T-helper 1 cell treated with Interleukin-12 subunit alpha and Interleukin-12 subunit beta and Interleukin-4 antibody, amounts not matched to agents 30 μg/mL and 1 μg/mL, for 36 hours (primary cell): Measurements from ENCODE around the gene KCTD19.

ENCODE experiments used
- H3K27ac Mint-ChIP-seq: one replicate; pipeline ENCODE4 v1.8.0; 2021; ENCODE audit warnings: mild to moderate bottlenecking, mixed read lengths
- H3K27me3 Mint-ChIP-seq: one replicate; pipeline ENCODE4 v1.8.0; 2021; ENCODE audit warnings: low read depth, mixed read lengths
- H3K36me3 Mint-ChIP-seq: one replicate; pipeline ENCODE4 v1.8.0; 2021; ENCODE audit warnings: low read depth, mixed read lengths
- H3K4me1 Mint-ChIP-seq: one replicate; pipeline ENCODE4 v1.8.0; 2021; ENCODE audit warnings: low read depth, mixed read lengths
- H3K4me3 Mint-ChIP-seq: one replicate; pipeline ENCODE4 v1.8.0; 2021; ENCODE audit warnings: mild to moderate bottlenecking, moderate library complexity, mixed read lengths
- H3K9me3 Mint-ChIP-seq: one replicate; pipeline ENCODE4 v1.8.0; 2021; ENCODE audit warnings: mixed read lengths

Gene KCTD19

DNA sequence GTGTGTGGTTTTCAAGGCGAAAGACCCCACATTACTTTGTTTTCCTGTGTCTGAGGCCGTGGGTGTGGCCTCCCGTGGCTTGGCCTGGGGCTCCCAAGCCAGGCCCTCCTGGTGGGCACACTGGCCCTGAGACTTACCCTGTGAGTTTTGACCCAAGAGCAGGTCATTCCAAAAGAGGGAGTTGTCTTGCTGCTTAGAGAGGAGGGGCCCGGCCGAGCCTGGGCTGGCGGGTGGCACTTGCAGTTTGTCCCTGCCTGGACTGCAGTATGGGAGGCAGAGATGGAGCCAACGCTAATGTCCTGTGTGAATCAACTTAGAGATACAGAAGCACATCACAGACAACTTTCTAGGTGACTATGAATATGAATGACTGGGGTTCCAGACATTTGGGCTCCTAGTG is 24.5 kb downstream of the KCTD19 start:
- H3K36me3 Mint-ChIP-seq = no peaks in the 10 kb centered on the region
- no peak overlapping the region for H3K4me3 Mint-ChIP-seq
- H3K9me3 Mint-ChIP-seq = no peaks in the 10 kb centered on the region
- H3K4me1 Mint-ChIP-seq = no peaks in the 10 kb centered on the region
- H3K27me3 Mint-ChIP-seq = no peaks in the 10 kb centered on the region
- no peak overlapping the region for H3K27ac Mint-ChIP-seq

GRCh38 chr16:67301080-67301782 is 25.3 kb downstream of the KCTD19 start:
- Mint-ChIP-seq H3K27me3 (no peaks in the 10 kb centered on the region), H3K4me1 (no peaks in the 10 kb centered on the region), H3K9me3 (no peaks in the 10 kb centered on the region), H3K4me3 (no peak overlapping the region), H3K27ac (no peak overlapping the region), H3K36me3 (no peaks in the 10 kb centered on the region)

GRCh38 chr16:67299269-67299668 is 27.3 kb downstream of the KCTD19 start:
- Mint-ChIP-seq H3K27ac (no peak overlapping the region), H3K9me3 (no peaks in the 10 kb centered on the region), H3K4me3 (no peak overlapping the region), H3K27me3 (no peaks in the 10 kb centered on the region), H3K36me3 (no peaks in the 10 kb centered on the region), H3K4me1 (no peaks in the 10 kb centered on the region)

- no peaks in the 10 kb centered on the region for H3K4me1 Mint-ChIP-seq
- no peak overlapping the region for H3K4me3 Mint-ChIP-seq
- no peak overlapping the region for H3K27ac Mint-ChIP-seq
Measured at GRCh38 chr16:67298277-67298676, 28.3 kb downstream of the KCTD19 start.

GRCh38 chr16:67296420-67296819 is 30.1 kb downstream of the KCTD19 start:
- no peak overlapping the region for H3K27ac Mint-ChIP-seq
- no peaks in the 10 kb centered on the region for H3K9me3 Mint-ChIP-seq
- H3K4me1 Mint-ChIP-seq = no peaks in the 10 kb centered on the region
- no peak overlapping the region for H3K4me3 Mint-ChIP-seq
- H3K36me3 Mint-ChIP-seq = no peaks in the 10 kb centered on the region
- no peaks in the 10 kb centered on the region for H3K27me3 Mint-ChIP-seq

More at GRCh38 chr16:67298277-67298676, 28.3 kb downstream of the KCTD19 start:
- H3K36me3 Mint-ChIP-seq = no peaks in the 10 kb centered on the region
- no peaks in the 10 kb centered on the region for H3K9me3 Mint-ChIP-seq
- H3K27me3 Mint-ChIP-seq = no peaks in the 10 kb centered on the region

- Mint-ChIP-seq H3K36me3 (no peaks in the 10 kb centered on the region), H3K4me3 (no peak overlapping the region), H3K27ac (no peak overlapping the region), H3K4me1 (no peaks in the 10 kb centered on the region), H3K27me3 (no peaks in the 10 kb centered on the region), H3K9me3 (no peaks in the 10 kb centered on the region)
Measured at GRCh38 chr16:67294938-67295361, 31.6 kb downstream of the KCTD19 start.

DNA sequence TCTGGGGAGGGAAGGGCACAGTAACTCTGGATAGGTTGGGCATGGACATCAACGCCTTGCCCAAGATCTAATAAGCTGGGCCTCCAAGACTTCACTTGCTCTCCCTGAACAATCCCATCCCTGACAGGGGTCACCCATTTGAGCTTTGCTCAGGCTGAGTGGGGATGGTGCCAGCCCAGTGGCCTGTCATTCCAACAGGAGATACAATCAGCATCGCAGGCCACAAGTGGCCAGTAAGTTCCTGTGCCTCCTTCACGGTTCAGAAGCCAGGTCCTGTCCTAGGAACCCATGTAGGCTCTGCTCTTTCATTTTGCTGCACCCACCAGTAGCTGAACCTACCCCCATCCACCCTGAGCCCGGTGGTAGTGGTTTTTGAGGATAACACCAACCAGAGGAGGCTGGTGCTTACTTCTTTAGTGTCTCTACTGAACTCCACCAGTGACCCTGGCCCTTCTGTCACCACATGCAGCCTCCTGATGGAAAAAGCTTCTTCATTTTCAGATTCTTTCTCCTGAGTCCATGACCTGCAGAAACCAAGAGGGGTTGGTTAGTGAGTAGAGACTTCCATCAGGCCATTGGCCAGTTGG is 32.3 kb downstream of the KCTD19 start:
- Mint-ChIP-seq H3K4me1 (no peaks in the 10 kb centered on the region), H3K27ac (no peak overlapping the region), H3K27me3 (no peaks in the 10 kb centered on the region), H3K36me3 (no peaks in the 10 kb centered on the region), H3K4me3 (no peak overlapping the region), H3K9me3 (no peaks in the 10 kb centered on the region)

GRCh38 chr16:67291461-67291860 is 35.1 kb downstream of the KCTD19 start:
- Mint-ChIP-seq H3K27ac (no peak overlapping the region), H3K9me3 (no peaks in the 10 kb centered on the region), H3K4me1 (no peaks in the 10 kb centered on the region), H3K4me3 (no peak overlapping the region), H3K27me3 (no peaks in the 10 kb centered on the region), H3K36me3 (peaks cover 1% of the 10 kb centered on the region)

DNA sequence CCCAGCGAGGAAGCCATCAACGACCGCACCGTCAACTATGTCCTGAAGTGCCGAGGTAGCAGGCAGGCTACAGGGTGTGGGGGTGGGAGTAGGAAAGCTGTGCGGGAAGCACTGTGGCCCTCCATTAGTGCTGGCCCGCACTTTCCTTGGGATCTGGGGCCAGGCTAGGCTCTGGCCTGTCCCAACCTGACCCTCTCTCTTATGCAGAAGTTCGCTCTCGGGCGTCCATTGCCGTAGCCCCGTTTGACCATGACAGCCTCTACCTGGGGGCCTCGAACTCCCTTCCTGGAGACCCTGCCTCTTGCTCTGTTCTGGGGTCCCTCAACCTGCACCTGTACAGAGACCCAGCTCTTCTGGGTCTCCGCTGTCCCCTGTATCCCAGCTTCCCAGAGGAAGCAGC is 38.6 kb downstream of the KCTD19 start:
- Mint-ChIP-seq H3K9me3 (no peaks in the 10 kb centered on the region), H3K27me3 (no peaks in the 10 kb centered on the region), H3K4me3 (no peak overlapping the region), H3K27ac (no peak overlapping the region), H3K4me1 (no peaks in the 10 kb centered on the region), H3K36me3 (peaks cover 1% of the 10 kb centered on the region)

DNA sequence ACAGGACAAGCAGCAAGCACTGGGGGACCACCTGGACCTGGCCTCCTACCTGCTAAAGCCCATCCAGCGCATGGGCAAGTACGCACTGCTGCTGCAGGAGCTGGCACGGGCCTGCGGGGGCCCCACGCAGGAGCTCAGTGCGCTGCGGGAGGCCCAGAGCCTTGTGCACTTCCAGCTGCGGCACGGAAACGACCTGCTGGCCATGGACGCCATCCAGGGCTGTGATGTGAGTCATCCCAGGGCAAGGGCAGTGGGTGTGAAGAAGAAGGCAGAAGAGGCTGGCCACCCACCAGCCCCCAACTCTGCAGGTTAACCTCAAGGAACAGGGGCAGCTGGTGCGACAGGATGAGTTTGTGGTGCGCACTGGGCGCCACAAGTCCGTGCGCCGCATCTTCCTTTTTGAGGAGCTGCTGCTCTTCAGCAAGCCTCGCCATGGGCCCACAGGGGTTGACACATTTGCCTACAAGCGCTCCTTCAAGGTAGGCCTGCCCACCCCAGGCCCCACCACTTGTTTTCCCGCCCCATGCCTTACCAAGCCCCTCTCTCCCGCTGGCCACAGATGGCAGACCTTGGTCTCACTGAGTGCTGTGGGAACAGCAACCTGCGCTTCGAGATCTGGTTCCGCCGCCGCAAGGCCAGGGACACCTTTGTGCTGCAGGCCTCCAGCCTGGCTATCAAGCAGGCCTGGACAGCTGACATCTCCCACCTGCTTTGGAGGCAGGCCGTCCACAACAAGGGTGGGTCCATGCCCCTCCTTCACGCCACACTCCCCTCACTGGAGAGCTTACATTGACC is 39.9 kb downstream of the KCTD19 start:
- H3K27ac Mint-ChIP-seq = no peak overlapping the region
- H3K4me3 Mint-ChIP-seq = no peak overlapping the region
- H3K4me1 Mint-ChIP-seq = no peaks in the 10 kb centered on the region
- H3K36me3 Mint-ChIP-seq = peaks cover 1% of the 10 kb centered on the region
- H3K27me3 Mint-ChIP-seq = no peaks in the 10 kb centered on the region
- no peaks in the 10 kb centered on the region for H3K9me3 Mint-ChIP-seq

- H3K4me3 Mint-ChIP-seq = no peak overlapping the region
- H3K27me3 Mint-ChIP-seq = no peaks in the 10 kb centered on the region
- H3K36me3 Mint-ChIP-seq = peaks cover 1% of the 10 kb centered on the region
- H3K9me3 Mint-ChIP-seq = no peaks in the 10 kb centered on the region
- H3K4me1 Mint-ChIP-seq = no peaks in the 10 kb centered on the region
- H3K27ac Mint-ChIP-seq = no peak overlapping the region
Measured at GRCh38 chr16:67284699-67285646, 41.6 kb downstream of the KCTD19 start.

DNA sequence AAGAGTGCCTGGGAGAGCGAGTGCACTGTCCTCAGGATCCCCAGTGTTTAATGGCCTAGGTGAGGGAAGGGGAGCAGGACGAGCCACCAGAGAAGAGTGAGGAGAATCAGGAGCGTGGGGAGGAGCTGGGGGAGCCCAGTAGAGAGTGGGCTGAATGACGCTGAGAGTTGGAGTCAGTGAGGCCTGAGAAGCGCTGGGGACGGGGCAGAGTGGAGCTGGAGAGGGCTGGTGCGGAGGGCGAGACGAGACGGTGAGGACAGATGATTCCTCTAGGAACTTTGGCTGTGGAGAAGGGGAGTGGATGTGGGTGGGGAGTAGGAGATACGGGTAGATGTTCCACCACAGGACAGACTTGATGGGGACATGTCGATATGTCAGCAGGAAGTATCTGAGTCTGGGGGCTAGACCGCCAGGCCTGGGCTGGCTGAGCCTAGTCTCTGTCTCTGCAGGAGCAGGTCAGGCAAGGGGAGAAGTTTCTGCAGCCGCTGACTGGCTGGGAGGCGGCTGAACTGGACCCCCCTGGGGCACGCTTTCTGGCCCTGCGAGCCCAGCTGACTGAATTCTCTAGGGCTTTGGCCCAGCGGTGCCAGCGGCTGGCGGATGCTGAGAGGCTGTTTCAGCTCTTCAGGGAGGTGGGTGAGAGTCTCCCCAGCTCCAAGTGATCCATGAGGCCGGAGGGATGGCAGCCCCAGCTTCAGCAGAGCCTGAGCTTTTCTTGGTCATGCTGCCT is 42.5 kb downstream of the KCTD19 start:
- Mint-ChIP-seq H3K36me3 (peaks cover 1% of the 10 kb centered on the region), H3K9me3 (no peaks in the 10 kb centered on the region), H3K27me3 (no peaks in the 10 kb centered on the region), H3K27ac (no peak overlapping the region), H3K4me1 (no peaks in the 10 kb centered on the region), H3K4me3 (no peak overlapping the region)

DNA sequence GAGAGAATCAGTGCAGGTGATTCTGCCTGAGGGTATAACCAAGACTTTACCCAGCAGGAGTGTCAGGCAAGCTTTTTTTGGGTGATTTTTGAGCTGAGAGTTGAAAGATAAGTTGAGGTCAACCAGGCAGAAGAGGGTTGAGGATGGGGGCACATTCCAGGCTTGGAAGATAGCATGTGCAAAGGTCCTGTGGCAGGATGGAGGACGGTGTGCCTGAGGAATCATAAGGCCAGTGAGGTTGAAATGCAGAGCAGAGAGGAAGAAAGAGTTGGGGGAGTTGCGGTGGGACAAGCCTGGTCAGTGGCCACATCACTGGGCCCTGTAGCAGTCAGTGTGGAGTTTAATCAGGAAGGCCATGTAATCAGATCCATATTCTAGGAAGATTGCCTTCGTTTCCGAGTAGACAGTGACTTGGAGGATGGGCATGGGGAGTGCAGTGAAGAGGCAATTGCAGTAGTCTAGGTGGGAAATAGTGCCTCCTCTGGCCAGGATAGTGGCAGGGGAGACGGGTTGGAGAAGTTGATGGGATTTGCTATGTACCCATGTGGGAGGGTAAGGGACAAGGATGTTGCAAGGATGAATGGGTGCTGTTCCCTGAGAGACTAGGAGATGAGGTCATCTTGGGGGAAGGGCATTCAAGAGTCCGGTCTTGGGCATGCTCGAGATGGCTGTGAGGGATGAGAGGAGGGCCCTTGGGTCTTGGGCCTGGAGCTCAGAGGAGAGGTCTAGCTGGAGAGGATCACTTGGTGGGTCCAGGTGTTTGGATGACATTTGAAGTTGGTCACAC is 43.3 kb downstream of the KCTD19 start:
- H3K27ac Mint-ChIP-seq = no peak overlapping the region
- H3K4me1 Mint-ChIP-seq = no peaks in the 10 kb centered on the region
- no peaks in the 10 kb centered on the region for H3K9me3 Mint-ChIP-seq
- H3K36me3 Mint-ChIP-seq = peaks cover 1% of the 10 kb centered on the region
- H3K27me3 Mint-ChIP-seq = no peaks in the 10 kb centered on the region
- H3K4me3 Mint-ChIP-seq = no peak overlapping the region
